NCI-H1048 (cell line): Measurements from ENCODE around the gene RHOD.

ENCODE experiments used
- DNase-seq: peaks from one replicate; lab custom pipeline; 2025; lab: John Stamatoyannopoulos, UW

Gene RHOD

GRCh38 chr11:67032830-67033551, 23.7 kb upstream of the RHOD start:
- DNase-seq: no peak

DNA sequence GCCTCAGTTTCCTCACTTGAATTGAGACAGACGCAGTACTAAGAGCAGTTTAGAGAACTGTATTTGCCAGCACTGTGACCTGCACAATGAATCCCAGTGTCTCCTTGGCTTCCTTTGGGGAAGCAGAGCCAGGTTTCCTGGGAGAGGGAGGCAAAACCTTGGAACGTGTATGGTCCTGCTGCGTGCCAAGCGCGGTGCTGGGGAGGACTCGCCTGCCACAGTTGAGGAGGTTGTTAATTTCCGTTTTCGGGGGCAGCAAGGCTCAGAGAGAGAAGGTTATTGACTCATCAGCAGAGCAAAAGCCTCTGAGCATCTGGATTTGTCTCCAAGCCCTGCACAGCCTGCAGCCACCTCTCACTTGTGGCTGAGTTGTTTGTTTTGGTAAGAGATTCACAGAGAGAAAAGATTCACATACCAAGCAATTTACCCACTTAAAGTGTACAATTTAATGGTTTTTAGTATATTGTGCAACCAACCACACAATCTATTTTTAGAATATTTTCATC, 22.9 kb upstream of the RHOD start:
- no peak for DNase-seq

- no peak for DNase-seq
Observed at GRCh38 chr11:67034350-67034749, 22.3 kb upstream of the RHOD start.

DNA sequence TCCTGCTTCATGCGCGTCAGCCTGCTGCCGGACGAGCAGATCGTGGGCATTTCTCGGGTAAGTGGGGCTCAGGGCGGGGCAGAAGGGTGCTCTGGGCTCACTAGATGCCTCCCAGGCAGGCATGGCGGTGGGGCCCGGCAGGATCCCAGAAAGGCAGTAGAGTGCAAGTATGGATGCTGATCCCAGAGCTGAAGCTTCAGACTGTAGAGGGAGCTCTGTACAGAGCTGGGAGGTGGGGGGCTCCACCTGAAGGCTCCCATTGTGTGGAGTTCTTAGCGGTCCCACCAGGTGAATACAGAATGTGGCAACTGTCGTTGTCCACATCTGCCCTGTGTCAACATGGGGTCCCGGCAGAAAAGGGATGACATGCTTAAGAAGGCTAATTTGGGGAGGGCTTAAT, 16.5 kb upstream of the RHOD start:
- DNase-seq: no peak

DNA sequence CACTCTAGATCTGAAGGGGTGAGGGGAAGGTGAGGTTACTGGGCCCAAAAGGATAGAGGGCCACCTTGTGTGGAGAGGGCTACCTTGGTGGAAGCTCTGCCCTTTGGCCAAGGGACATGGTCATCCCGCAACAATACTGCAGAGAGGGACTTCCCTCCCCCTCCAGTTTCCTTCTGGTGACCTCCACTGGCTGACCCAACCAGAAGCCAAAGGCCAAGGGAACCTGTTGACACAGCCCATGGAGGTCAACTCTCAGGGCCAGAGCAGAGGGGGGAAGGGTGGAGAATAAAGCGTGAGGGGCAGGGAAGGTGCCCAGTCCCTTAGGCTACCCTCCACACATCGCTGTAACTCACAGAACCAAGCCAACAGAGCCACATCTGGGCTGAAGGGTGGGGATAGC, 15.0 kb upstream of the RHOD start:
- no peak for DNase-seq

DNA sequence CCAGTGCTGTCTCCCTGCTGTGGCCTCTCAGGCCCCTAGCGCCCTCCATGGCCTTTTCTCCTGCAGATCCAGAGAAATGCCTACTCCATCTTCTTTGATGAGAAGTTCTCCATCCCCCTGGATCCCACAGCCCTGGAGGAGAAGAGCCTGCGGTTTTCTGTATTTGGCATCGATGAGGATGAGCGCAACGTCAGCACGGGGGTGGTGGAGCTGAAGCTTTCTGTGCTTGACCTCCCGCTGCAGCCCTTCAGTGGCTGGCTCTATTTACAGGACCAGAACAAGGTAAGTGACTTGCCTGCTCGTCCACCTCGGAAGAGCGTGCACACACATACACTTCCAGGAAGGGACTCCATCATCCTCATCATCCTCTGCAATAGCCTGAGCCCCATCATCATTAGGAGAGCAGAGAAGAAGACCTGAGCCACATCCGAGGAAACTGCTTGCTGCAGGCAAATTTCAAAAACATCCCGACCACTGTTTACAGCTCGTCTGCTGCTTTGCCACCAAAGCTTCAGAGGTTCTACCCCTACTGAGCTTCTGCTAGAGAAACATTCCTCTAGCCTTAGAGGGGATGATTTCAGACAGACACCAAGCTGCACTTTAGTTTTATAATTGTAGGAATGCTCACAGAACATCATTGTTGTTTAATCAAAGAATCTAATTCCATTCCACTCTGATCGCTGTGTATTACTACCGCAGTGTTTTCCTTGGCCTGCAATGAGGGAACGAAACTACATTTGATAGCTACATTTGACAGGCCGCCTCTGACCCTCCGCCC, 12.9 kb upstream of the RHOD start:
- no peak for DNase-seq

- DNase-seq: no peak
Observed at GRCh38 chr11:67044496-67044895, 12.2 kb upstream of the RHOD start.

GRCh38 chr11:67045314-67045713, 11.3 kb upstream of the RHOD start:
- no peak for DNase-seq

GRCh38 chr11:67048515-67049130, 8.0 kb upstream of the RHOD start:
- DNase-seq: no peak

DNA sequence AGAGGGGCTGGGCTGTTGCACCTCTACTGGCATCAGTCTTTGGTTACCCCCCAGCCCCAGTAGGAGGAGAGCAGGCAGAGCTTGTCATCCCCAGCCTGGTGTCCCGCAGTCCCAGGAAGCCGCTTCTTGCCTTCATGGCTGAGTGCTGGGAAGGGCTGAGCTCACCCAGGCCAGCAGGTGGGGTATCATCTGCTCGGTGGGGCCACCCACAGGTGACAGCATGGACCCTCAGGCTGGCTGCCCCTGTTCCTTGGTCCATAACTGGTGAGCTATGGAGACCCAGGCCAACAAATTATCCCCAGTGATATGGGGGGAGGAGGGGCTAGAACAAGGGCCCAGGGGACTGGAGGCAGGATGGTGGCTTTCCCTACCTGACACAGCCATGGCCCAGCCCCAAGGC, 6.5 kb upstream of the RHOD start:
- DNase-seq: no peak

DNA sequence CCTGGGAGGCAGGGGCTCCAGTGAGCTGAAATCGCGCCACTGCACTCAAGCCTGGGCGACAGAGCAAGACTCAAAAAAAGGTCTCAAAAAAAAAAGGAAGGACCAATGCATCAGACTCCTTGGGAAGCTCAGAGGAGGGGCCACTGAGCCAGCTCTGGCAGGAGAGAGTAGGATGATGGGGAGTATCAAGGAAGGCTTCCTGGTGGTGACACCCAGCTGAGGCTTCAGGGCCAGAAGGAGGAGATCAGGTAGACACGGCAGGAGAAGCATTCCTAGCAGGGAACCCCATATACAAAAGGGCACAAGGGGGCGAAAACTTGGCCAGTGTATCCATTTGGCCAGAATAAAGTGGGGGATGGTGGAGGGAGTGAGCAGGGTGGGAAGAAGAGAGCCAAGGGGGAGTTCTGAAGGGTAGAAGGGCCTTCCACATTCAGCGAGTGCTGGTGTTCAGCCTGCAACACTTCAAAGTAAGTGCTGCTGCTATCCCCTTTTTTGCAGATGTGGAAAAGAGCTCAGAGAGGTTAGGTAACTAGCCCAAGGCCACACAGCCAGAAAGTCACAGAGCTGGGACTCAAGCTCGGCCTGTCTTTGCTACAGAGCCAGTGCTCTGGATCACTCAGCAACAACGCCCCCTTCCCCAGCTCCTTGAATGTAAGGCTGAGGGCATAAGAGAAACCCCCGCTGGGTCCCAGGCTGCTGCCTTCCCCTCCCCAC, 5.3 kb upstream of the RHOD start:
- DNase-seq: no peak

- no peak for DNase-seq
Observed at GRCh38 chr11:67051945-67052488, 4.6 kb upstream of the RHOD start.

DNA sequence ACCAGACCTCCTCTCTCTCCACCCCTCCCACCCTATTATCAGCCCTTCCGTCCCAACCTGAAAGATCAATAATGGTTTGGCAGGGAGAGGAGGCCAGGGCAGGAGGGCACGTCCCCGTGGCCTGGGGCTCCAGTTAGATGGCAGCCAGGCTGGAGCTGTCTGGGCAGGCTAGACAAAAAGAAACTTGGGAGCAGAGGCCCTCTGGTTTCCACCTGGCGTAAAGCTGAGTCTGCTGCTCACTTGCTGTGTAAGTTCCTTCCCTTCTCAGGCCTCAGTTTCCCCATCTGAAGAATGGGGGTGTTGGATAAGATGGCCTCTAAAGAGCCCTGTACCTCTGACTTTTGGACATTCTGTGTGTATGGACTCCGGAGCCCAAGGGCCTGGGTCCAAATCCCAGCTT, 3.8 kb upstream of the RHOD start:
- DNase-seq: no peak

- no peak for DNase-seq
Observed at GRCh38 chr11:67053896-67054329, 2.7 kb upstream of the RHOD start.

- DNase-seq: no peak
Observed at GRCh38 chr11:67054346-67054835, 2.3 kb upstream of the RHOD start.

DNA sequence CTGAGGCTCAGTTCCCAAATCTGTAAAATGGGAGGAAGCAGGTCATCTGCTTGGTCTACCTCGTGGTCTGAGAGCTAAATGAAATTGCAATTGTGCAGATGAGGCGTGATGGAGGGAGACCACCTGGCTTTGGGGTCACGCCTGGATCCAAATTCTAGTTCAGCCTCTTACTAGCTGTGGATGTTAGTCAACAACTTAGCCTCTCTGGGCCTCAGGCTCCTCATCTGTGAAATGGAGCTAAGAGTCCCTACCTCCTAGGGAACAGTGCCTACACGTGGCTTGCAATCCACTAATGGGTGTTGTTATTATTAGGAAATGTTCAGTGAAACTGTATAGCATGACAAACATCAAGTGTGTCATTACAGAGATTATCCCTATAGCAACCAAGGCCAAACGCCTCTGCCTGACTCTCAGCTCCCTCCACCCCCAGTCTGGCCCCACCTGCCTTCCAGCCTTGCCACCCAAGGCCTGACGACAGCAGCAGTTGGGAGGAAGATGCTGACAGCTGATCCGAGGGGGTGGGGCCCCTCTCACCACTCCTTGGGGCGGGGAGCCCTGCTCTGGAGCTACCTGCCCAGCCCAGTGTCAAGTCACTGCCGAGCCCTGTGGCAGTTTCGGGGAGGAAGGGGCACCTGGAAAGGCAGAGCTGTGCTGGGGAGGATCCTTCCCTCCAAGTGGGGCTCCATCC, 1.7 kb upstream of the RHOD start:
- DNase-seq: no peak

DNA sequence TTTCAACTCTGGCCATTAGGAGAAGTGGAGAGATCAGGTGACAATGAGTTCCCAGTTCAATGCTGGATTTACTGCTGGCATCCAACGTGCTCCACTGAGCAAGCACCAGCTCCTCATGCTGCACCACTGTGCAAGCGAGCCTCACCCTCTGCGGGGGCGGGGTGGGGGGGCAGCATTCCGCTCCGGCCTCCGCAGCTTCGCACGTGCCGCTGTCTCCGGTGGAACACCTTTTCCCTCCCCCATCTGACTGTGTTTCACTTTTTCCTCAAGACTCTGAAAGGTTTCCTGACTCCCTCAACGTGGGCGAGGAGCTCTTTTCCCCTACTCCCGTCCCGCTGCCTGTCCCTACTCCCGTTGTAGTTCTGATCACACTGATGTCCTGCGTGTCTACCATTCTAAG, 835 bp upstream of the RHOD start:
- no peak for DNase-seq

DNA sequence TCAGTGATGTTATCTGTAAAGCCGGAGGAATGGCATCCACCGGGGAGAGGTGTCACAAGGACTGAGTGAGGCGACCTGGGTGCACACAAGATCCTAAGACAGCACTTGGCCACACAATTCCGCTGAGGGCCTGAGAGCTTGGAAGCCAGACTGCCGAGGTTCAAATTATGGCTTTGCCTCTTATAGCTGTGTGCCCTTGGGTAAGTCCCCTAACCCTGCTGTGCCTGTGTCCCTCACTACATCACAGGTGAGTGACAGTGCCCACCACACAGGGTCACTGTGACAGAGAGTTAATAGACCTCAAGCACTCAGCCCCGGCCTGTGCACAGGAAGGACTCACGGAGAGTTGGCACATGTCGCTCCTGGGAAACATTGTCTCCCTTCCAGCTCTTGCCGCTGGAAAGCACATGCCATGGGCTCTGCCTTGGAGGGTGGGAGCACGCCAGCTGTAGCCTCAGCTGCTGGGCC, 592 bp downstream of the RHOD start:
- DNase-seq: no peak

DNA sequence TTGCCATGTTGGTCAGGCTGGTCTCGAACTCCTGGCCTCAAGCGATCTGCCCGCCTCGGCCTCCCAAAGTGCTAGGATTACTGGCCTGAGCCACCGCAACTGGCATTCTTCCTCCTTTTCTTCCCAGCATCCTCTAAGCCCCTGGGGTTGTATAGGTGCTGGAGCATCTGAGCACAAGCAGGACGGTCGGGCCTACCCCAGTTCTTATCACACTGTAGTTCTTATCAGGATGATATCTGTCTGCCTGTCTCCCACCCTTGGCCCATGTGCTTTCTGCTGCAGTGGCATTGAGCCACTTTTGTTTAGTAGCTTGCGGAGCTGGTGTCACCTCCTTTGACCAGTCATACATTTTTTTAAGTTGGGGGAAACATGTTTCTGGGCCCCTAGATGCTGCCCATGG, 1.9 kb downstream of the RHOD start:
- no peak for DNase-seq

DNA sequence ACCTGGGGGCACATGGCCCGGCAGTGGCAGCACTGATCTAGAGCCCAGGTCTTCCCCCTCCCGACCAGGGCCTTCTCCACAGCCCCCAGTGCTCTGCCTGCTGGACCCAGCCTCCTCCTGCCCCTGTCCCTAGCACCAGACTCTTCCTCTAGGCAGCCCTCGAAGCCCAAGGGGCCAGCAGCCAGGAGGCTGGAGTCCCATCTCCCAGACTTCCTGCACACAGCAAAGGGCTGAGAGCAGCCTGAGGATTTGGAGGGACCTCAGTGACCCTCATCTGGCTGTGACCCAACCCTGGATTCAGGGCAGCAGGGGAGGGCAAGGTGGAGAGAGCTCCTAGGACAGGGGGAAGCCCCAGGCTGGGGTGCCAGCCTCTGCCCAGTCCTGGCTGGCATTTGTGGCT, 3.0 kb downstream of the RHOD start:
- DNase-seq: no peak

GRCh38 chr11:67060111-67060522, 3.5 kb downstream of the RHOD start:
- DNase-seq: no peak
